NOMO-1 (cell line): ENCODE data around the gene SLC25A33.
"Not testable (repeated sequence)": the region's sequence is repeated elsewhere in the genome, so short reads cannot be mapped to it uniquely, and the experiment has no call there.

Experiments
- DNase-seq, 2 experiments: peaks; one replicate each; lab custom pipeline; 2025; ENCODE audit not compliant: unreplicated experiment in 2 of 2; lab: John Stamatoyannopoulos, UW

SLC25A33 gene

GRCh38 chr1:9539165-9539828 is at the start of gene SLC25A33:
Gene SLC25A33 (plus strand): TSS chr1:9539465. CDS start chr1:9539692, 227 bp downstream.
- peak; percentile 91 to 97 for DNase-seq

- DNase-seq: peak; percentile 73 to 74
Observed at GRCh38 chr1:9490605-9491339, 48.5 kb upstream of the SLC25A33 start.

GRCh38 chr1:9493326-9493725 is 45.9 kb upstream of the SLC25A33 start:
- no peak for DNase-seq

GRCh38 chr1:9494936-9495758 is 44.1 kb upstream of the SLC25A33 start:
- peak; percentile 54 to 74 for DNase-seq

GRCh38 chr1:9495854-9496374 is 43.4 kb upstream of the SLC25A33 start:
- no peak for DNase-seq

GRCh38 chr1:9500756-9501754 is 38.2 kb upstream of the SLC25A33 start:
- no peak for DNase-seq

GRCh38 chr1:9503001-9503675 is 36.1 kb upstream of the SLC25A33 start:
- no peak for DNase-seq

- no peak for DNase-seq
Observed at GRCh38 chr1:9505143-9505542, 34.1 kb upstream of the SLC25A33 start.

- DNase-seq: no peak
Observed at GRCh38 chr1:9506901-9507300, 32.4 kb upstream of the SLC25A33 start.

- no peak for DNase-seq
Observed at GRCh38 chr1:9510130-9510529, 29.1 kb upstream of the SLC25A33 start.

- not testable (repeated sequence) for DNase-seq
Observed at GRCh38 chr1:9515550-9515949, 23.7 kb upstream of the SLC25A33 start.

- DNase-seq: no peak
Observed at GRCh38 chr1:9518454-9518998, 20.7 kb upstream of the SLC25A33 start.

GRCh38 chr1:9520411-9520810 is 18.9 kb upstream of the SLC25A33 start:
- DNase-seq: no peak

- no peak for DNase-seq
Observed at GRCh38 chr1:9529190-9529589, 10.1 kb upstream of the SLC25A33 start.

- no peak for DNase-seq
Observed at GRCh38 chr1:9530320-9530719, 8.9 kb upstream of the SLC25A33 start.

GRCh38 chr1:9534953-9535352 is 4.3 kb upstream of the SLC25A33 start:
- no peak for DNase-seq

- no peak for DNase-seq
Observed at GRCh38 chr1:9536301-9536700, 3.0 kb upstream of the SLC25A33 start.

GRCh38 chr1:9537863-9538668 is 1.2 kb upstream of the SLC25A33 start:
- DNase-seq: no peak
